ENCODE data around the gene GRM4.

- no peak for TF ChIP-seq EP300 (IDR thresholded peaks at IDR 0.05)
- TF ChIP-seq CTCF (IDR thresholded peaks at IDR 0.05) = no peak
These were observed at the start of gene GRM4 for GRCh38 chr6:34146021-34146782.
